Thymus (tissue), 11 donors: ENCODE results near the gene LCNL1. TPM values are rescaled to one million over a fixed set of nuclear protein-coding genes. Genes with fewer than 3 reads are reported as not detected.

Experiments
- DNase-seq, 9 donors: peaks; one replicate each; pipeline ENCODE4 v3.0.0-alpha.2; 2013; ENCODE audit warnings: low spot score in 9 of 9, low read depth in 6 of 9, missing footprints in 1 of 9
- H3K27ac ChIP-seq, 2 donors: one replicate each; pipeline ENCODE4 v1.5.1; 2013; ENCODE audit warnings: control low read depth in 1 of 2, low read depth in 1 of 2, low read length in 1 of 2, mild to moderate bottlenecking in 1 of 2, moderate library complexity in 1 of 2
- H3K27me3 ChIP-seq, 2 donors: one replicate each; pipeline ENCODE4 v1.5.1; 2013; ENCODE audit warnings: low read length in 1 of 2; ENCODE audit not compliant: control insufficient read depth in 2 of 2, insufficient read depth in 1 of 2
- H3K36me3 ChIP-seq, 2 donors: one replicate each; pipeline ENCODE4 v1.5.1; 2013; ENCODE audit warnings: low read length in 1 of 2, mild to moderate bottlenecking in 1 of 2, moderate library complexity in 1 of 2; ENCODE audit not compliant: control insufficient read depth in 2 of 2, insufficient read depth in 2 of 2
- H3K4me1 ChIP-seq, 2 donors: one replicate each; pipeline ENCODE4 v1.5.1; 2013; ENCODE audit warnings: low read length in 2 of 2; ENCODE audit not compliant: control insufficient read depth in 2 of 2, insufficient read depth in 2 of 2
- H3K4me3 ChIP-seq, 2 donors: one replicate each; pipeline ENCODE4 v1.5.1; 2013; ENCODE audit warnings: low read length in 2 of 2, control low read depth in 1 of 2, mild to moderate bottlenecking in 1 of 2
- H3K9me3 ChIP-seq, 2 donors: one replicate each; pipeline ENCODE4 v1.5.1; 2013; ENCODE audit warnings: low read length in 1 of 2, mild to moderate bottlenecking in 1 of 2; ENCODE audit not compliant: control insufficient read depth in 2 of 2, insufficient read depth in 1 of 2
- WGBS: extraction: QIAGEN DNeasy Blood & Tissue Kit; methylation state at CpG from one replicate; pipeline ENCODE4 v1.1.7; 2013; 5-methylcytosine and 5-hydroxymethylcytosine counted together
- polyA plus RNA-seq: library from polyadenylated mRNA; stranded (reverse); fragments of 200-250 nt; gene quantifications from one replicate; pipeline ENCODE4 v1.2.3, GENCODE V29; 2013
- total RNA-seq: library from RNA; stranded (reverse); fragments of 120-200 nt; gene quantifications from one replicate; pipeline ENCODE4 v1.2.4, GENCODE V29; 2013
- donor health status: healthy.

LCNL1 gene
- total and polyA plus RNA-seq, 2 donors = 0.19 to 5.0 TPM

DNA sequence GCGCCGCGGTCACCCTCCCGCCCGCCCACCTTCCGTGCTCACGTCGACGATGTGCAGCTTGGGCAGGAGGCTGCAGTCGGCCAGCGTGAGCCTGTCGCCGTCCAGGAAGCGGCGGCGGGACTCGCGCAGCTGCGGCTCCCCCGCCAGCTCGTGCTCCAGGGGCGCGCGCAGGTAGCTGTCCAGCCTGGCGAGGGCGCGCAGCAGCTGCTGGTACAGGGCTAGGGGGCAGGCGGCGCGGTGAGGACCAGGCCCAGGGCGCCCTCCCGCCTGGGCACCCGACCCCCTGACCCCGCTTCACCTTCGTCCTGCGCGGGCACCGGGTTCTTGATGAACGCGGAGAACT, 12.1 kb downstream of the LCNL1 start:
- peaks cover 8 to 16% of the 10 kb centered on the region in 2 donors for H3K36me3 ChIP-seq
- peaks cover 25 to 58% of the 10 kb centered on the region in 2 donors for H3K4me1 ChIP-seq
- peaks cover 24 to 71% of the 10 kb centered on the region in 2 donors for H3K27me3 ChIP-seq
- 73% methylated on average over 40 of the region's 40 CpGs for WGBS
- H3K9me3 ChIP-seq = peaks cover 2 to 27% of the 10 kb centered on the region in 2 donors
- no peak for DNase-seq
- no peak overlapping the region for H3K27ac ChIP-seq
- peak overlapping the region; percentile 1 to 58 for H3K4me3 ChIP-seq

DNA sequence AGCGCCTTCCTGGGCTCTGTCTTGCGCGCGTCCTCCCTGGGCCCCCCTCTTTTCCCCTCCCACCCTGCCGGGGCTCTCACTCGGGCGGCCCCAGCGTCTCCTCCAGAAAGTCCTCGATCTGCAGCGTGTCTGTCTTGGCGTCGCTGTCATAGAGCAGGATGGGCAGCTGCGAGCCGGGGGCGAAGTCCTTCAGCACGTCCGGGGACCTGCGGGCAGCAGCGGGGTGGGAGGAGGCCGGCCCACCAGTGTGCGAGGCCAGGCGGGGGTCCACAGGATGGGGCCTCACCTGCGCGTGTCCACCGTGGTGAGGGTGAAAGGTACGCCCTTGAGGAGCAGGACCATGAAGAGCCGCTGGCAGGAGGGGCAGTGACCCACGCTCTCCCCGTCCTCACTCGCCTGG, 12.6 kb downstream of the LCNL1 start:
- 70% methylated on average over 30 of the region's 30 CpGs for WGBS
- H3K4me3 ChIP-seq = peak overlapping the region; percentile 1 to 58
- peaks cover 23 to 66% of the 10 kb centered on the region in 2 donors for H3K27me3 ChIP-seq
- no peak for DNase-seq
- H3K9me3 ChIP-seq = peaks cover 2 to 27% of the 10 kb centered on the region in 2 donors
- H3K36me3 ChIP-seq = peaks cover 8 to 16% of the 10 kb centered on the region in 2 donors
- H3K27ac ChIP-seq = peak overlapping the region in 1 of 2 donors; percentile 27
- peaks cover 25 to 58% of the 10 kb centered on the region in 2 donors for H3K4me1 ChIP-seq

DNA sequence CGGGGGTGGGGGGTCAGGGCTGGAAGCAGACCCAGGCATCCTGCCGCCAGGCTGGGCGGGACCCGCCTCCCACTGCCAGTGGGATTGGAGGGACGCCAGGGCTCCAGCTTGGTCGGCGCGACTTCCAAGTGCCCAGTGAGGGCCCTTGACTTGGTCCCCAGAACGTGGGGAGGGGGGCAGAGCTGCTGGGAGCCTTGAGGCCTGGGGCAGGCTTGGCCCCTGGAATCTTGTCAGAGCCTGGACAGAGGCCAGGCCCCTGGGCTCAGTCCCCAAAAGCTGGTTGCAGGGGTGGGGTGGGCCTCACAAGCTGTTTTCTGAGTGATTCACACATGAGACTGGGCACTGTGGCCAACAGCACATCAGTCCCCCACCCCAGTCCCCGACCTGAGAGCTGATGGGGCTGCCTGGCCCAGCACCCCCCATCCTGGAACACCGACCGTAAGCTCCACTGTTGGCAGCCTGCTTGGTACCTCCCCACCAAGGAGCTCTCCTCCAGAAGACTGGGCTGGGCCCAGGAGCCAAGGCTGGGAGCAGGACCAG, 13.0 kb downstream of the LCNL1 start:
- Histone ChIP-seq H3K36me3 (peaks cover 8 to 16% of the 10 kb centered on the region in 2 donors), H3K4me3 (peak overlapping the region; percentile 26 to 58), H3K27me3 (peaks cover 19 to 61% of the 10 kb centered on the region in 2 donors), H3K9me3 (peaks cover 0 to 22% of the 10 kb centered on the region in 2 donors), H3K27ac (peak overlapping the region; percentile 53 to 57), H3K4me1 (peaks cover 25 to 58% of the 10 kb centered on the region in 2 donors)
- 66% methylated on average over 12 of the region's 12 CpGs for WGBS
- DNase-seq = no peak

DNA sequence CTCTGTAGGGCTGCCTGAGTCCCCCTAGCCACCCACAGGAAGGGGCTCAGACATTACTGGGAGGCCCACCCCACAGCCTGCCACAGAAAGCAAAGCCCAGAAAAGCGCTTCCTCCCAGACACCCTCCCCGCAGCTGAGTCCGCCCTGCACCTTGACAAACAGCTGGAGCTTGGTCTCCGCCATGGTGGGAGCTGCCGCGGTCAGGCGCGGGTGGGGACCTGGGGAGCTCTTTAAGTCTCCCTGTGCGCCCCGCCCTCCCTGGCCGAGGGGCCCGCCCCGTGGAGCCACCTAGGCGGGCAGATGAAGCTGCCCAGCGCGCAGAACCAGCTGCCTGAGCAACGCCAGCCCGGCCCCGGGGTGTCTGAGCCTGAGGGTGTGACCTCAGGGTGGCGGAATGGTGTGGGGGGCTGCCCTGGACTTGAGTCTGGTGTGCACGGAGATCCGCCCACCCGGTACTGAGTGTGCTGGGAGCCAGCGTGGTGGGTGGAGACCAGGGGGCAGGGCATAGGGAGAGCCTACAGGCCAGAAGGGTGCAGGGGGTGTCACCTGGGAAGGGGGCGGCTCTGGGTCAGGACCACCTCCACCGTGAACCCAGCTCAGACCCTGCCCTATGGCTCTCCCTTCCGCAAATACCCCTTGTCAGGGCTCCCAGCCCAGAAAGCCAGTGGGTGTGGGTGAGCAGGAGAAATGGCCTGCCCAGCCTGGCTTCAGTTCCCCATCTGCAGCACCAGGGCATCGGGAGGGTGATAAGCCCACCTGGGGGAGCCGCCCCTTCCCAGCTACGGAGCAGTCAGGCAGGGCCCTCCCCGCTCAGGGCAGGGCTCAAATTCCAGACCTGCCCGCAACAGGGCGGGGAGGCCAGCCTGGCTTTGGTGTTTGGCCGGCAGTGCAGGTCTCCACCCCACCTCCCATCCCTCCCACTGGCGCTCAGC, 13.8 kb downstream of the LCNL1 start, which contains the start of gene CLIC3:
Gene CLIC3, minus strand, starts transcription at position 208 of the 932 bp plus-strand sequence. Its CDS starts 25 bp downstream, at position 183.
- Histone ChIP-seq H3K27me3 (peaks cover 17 to 54% of the 10 kb centered on the region in 2 donors), H3K4me3 (peak within 1 kb of the TSS; percentile 26 to 58), H3K4me1 (peaks cover 25 to 58% of the 10 kb centered on the region in 2 donors), H3K27ac (peak within 1 kb of the TSS; percentile 53 to 57), H3K36me3 (peaks cover 8 to 16% of the 10 kb centered on the region in 2 donors), H3K9me3 (peaks cover 0 to 19% of the 10 kb centered on the region in 2 donors)
- 10% methylated on average over 35 of the region's 35 CpGs for WGBS
- DNase-seq = peak in 8 of 9 donors; percentile 21 to 86 (median 61)

DNA sequence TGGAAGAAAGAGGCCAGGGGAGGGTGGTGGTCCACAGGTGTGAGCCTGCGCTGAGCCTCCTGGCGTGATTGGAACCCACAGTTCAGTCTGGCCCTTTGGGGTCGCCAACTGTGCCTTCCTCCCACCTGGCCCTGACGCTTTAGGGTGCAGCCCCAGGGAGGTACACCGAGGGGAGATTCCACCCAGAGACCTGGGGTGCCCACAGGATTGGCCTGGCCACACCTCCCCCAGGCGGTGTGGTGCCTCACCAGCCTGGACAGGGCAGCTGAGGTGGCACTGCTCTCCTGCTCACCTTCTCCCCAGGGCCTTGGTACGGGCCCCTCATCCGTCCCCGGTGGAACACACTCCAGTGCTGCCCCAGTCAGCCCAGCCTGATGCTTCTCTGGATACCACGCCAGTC, 14.6 kb downstream of the LCNL1 start:
- WGBS = 62% methylated on average over 10 of the region's 10 CpGs
- Histone ChIP-seq H3K36me3 (peaks cover 8 to 16% of the 10 kb centered on the region in 2 donors), H3K27me3 (peaks cover 17 to 54% of the 10 kb centered on the region in 2 donors), H3K4me1 (peaks cover 25 to 58% of the 10 kb centered on the region in 2 donors), H3K27ac (no peak overlapping the region), H3K4me3 (no peak overlapping the region), H3K9me3 (peaks cover 0 to 19% of the 10 kb centered on the region in 2 donors)
- DNase-seq = no peak

DNA sequence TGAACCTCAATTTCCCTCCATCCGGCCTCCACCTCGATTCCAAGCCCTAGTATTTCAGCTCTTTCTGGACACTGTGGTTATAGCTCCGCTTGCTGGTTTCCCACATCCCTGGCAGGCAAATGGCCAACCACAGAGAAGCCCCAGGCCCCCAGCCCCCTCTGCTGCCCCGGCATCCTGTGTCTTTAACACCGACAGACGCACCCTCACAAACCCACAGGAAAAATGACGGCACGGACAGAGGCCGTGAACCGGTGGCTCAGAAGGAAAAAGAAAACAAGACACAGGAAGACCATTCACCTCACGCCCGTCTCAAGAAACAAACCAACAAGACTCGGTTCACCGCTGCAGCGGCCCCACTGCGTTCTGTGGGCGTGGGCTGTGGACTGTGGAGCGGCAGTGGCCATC, 15.0 kb downstream of the LCNL1 start:
- H3K9me3 ChIP-seq = peaks cover 0 to 19% of the 10 kb centered on the region in 2 donors
- DNase-seq = no peak
- peaks cover 17 to 57% of the 10 kb centered on the region in 2 donors for H3K27me3 ChIP-seq
- peak overlapping the region in 1 of 2 donors; percentile 2 for H3K27ac ChIP-seq
- 6% methylated on average over 18 of the region's 18 CpGs for WGBS
- no peak overlapping the region for H3K4me3 ChIP-seq
- peaks cover 24 to 53% of the 10 kb centered on the region in 2 donors for H3K4me1 ChIP-seq
- peaks cover 8 to 16% of the 10 kb centered on the region in 2 donors for H3K36me3 ChIP-seq

DNA sequence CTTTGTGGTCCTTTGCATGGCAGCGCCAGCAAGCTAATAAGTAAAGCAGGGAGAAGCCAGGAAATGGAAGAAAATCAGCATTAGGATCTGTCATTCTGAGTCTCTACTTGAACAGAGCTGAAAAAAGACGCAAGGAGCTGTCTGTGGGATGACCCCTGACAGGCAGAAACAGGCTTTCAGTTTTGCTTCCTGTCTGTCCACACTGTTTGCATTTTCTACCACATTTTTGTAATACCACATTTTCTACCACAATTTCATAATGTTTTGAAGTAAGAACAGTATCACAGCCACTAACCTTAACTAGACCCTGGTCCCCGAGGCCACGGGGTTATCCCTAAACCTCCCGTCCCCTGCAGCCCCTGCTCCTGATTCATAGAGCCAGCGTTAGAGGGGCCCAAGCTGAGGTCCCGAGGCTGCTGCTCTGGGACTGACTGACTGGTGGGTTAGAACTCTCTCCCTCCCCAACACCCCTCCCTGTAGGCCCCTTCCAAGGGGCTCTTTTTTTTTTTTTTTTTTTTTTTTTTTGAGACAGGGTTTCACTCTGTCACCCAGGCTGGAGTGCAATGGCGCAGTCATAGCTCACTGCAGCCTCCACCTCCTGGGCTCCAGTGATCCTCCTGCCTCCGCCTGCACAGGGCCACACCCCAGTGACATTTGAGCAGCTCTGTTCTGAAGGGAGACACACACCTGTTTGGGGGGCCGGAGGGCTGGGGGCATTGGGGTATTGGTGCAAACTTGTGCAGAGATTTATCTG, 17.6 kb downstream of the LCNL1 start:
- H3K4me1 ChIP-seq = peaks cover 16 to 33% of the 10 kb centered on the region in 2 donors
- peak overlapping the region in 1 of 2 donors; percentile 65 for H3K27ac ChIP-seq
- no peak for DNase-seq
- H3K27me3 ChIP-seq = peaks cover 17 to 41% of the 10 kb centered on the region in 2 donors
- peaks cover 0 to 21% of the 10 kb centered on the region in 2 donors for H3K9me3 ChIP-seq
- H3K36me3 ChIP-seq = no peaks in the 10 kb centered on the region
- WGBS = 56% methylated on average over 10 of the region's 10 CpGs
- no peak overlapping the region for H3K4me3 ChIP-seq

DNA sequence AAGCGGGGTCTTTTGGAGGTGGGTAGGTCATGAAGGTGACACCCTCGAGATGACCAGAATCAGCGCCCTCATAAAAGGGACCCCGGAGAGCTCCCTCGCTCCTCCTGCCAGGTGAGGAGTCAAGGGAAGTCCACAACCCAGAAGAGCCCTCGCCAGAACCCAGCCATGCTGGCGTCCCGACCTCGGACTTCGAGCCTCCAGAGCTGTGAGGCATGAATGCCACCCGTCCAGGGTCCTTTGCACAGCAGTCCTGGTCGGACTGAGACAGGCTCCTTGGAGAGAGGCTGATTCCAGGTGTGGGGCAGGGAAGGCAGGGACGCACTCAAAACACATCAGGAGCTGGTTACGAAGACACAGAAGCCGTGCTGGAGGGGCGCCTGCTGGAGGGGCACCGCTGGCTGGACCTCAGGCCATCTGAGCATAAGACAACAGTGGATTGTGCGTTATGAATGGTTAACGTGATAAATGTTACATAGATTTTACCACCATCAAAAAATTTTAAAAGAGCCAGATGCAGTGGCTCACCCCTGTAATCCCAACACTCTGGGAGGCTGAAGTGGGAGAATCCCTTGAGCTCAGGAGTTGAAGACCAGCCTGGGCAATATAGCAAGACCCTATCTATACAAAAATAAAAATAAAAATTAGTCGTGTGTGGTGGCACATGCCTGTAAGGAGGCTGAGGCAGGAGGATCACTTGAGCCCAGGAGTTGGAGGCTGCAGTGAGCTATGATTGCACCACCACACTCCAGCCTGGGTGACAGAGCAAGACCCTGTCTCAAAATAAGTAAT, 19.3 kb downstream of the LCNL1 start:
- peaks cover 10 to 24% of the 10 kb centered on the region in 2 donors for H3K27me3 ChIP-seq
- H3K9me3 ChIP-seq = peaks cover 0 to 15% of the 10 kb centered on the region in 2 donors
- no peaks in the 10 kb centered on the region for H3K36me3 ChIP-seq
- H3K4me1 ChIP-seq = peaks cover 5 to 16% of the 10 kb centered on the region in 2 donors
- 96% methylated on average over 20 of the region's 20 CpGs for WGBS
- H3K4me3 ChIP-seq = no peak overlapping the region
- H3K27ac ChIP-seq = no peak overlapping the region
- DNase-seq = no peak
